T-helper 17 cell (primary cell): ENCODE data around the gene GNL3. TPM values are rescaled to one million over a fixed set of nuclear protein-coding genes. Genes with fewer than 3 reads are reported as not detected.

ENCODE experiments used
- ATAC-seq: fragments of 150-1000 bp; cut with Tn5 transposase; 2 replicates; pipeline ENCODE4 v1.10.0; 2021; ENCODE audit warnings: mild to moderate bottlenecking, moderate library complexity
- DNase-seq, 3 donors: peaks; one replicate each; pipeline versions ENCODE4 v3.0.0 to v3.0.0-alpha.2; 2020 to 2021
- H3K9me3 ChIP-seq: one replicate; pipeline ENCODE4 v1.7.0; 2013; ENCODE audit warnings: low read length, mild to moderate bottlenecking; ENCODE audit not compliant: control insufficient read depth, poor library complexity, severe bottlenecking
- H3K27ac Mint-ChIP-seq: one replicate; pipeline ENCODE4 v1.8.0; 2022; ENCODE audit warnings: mild to moderate bottlenecking, moderate library complexity, mixed read lengths
- H3K27me3 Mint-ChIP-seq: one replicate; pipeline ENCODE4 v1.8.0; 2022; ENCODE audit warnings: mixed read lengths
- H3K36me3 Mint-ChIP-seq: one replicate; pipeline ENCODE4 v1.8.0; 2022; ENCODE audit warnings: low read depth, mixed read lengths
- H3K4me1 Mint-ChIP-seq: one replicate; pipeline ENCODE4 v1.8.0; 2022; ENCODE audit warnings: mild to moderate bottlenecking, mixed read lengths
- H3K4me3 Mint-ChIP-seq: one replicate; pipeline ENCODE4 v1.8.0; 2022; ENCODE audit warnings: mild to moderate bottlenecking, moderate library complexity, mixed read lengths
- total RNA-seq, 4 donors: library from RNA in 2 of 4; stranded (reverse) in 2 of 4; gene quantifications; one replicate each; pipeline ENCODE4 v1.2.3 and lab custom pipeline; 2022 to 2026

Gene GNL3
- total RNA-seq, 2 donors from 2014 or later: 109 to 117 TPM

DNA sequence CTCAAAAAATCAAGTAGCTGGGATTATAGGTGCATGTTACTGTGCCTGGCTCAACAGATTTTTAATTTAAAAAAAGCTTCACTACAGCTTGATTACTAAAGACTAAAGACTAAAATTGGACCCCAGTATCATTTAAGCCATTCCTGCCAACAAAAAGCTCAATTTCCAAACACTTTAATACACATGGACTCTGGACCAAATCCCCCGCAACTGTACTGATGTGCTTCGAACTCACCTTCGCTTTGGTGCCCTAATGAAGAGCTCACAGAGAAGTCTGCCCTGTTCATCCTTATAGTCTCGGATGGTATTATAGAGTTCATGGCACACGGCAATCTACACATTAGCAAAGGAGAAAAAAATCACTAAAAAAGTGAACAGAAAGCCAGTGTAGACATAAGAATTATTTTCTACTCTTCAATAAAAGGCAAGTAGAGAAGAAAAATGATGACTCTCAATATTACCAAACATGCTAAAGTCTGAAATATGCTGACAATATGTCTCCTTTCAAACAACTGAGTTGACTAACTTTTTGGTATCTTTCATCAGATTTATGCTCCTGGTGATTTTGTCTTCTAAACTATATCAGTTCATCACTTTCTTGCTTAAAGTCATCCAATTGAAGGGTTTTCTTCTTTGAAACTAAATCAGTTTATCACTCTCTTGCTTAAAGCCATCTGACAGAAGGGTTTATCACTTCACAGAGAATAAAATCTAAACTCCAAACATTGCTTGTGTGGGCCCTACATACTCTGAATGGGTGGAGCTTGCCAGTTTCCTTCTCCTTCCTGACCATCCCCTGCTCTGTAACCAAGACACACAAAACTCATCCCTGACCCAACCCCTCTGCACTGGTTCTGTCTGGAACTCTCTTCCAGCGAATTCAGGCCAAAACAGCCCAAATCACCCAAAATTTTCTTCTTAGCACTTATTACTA is 7.3 kb upstream of the GNL3 start:
- no peaks in the 10 kb centered on the region for H3K9me3 ChIP-seq
- ATAC-seq (no peak), DNase-seq (no peak)
- Mint-ChIP-seq H3K36me3 (peaks cover 10% of the 10 kb centered on the region), H3K4me1 (peaks cover 32% of the 10 kb centered on the region), H3K27ac (peak overlapping the region; percentile 27), H3K27me3 (no peaks in the 10 kb centered on the region), H3K4me3 (no peak overlapping the region)

DNA sequence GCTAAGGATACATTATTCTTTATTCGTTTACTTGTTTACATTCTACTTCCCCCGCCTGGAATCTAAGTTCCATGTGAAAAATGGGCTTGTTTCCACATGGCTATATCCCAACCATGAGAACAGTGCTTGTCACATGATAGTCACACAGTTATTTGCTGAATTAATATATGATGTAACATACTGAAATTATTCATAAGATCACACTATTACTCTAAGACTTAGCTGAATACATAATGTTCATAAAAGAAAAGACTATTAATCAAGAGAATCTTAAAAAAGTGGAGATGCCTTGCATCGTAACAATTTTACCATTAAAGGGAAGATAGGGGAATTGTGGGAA is 6.7 kb upstream of the GNL3 start:
- peaks cover 10% of the 10 kb centered on the region for H3K36me3 Mint-ChIP-seq
- no peak for DNase-seq
- H3K4me1 Mint-ChIP-seq: peaks cover 32% of the 10 kb centered on the region
- H3K27ac Mint-ChIP-seq: peak overlapping the region; percentile 27
- no peaks in the 10 kb centered on the region for H3K9me3 ChIP-seq
- no peaks in the 10 kb centered on the region for H3K27me3 Mint-ChIP-seq
- ATAC-seq: no peak
- H3K4me3 Mint-ChIP-seq: no peak overlapping the region

DNA sequence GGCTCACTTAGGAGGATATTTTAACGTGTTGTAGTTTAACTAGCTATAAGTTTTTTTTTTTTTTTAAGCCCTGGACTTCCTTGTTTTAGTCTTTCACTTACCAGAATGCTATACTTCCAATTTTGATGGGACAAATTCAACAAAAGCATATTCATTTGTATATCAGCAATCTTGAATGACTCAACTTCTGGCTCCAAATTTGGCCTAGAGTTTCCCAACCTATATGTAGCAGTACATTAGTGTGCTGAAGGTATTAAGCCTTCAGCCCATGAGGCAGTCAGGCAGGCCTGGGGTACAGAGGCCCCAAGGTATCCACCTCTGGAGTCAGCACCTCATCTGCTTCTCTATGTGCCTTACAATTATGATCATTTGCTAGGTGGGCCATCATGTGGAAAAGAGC is 6.0 kb upstream of the GNL3 start:
- H3K27ac Mint-ChIP-seq: peak overlapping the region; percentile 27
- peak overlapping the region; percentile 31 for H3K4me3 Mint-ChIP-seq
- peaks cover 36% of the 10 kb centered on the region for H3K4me1 Mint-ChIP-seq
- no peaks in the 10 kb centered on the region for H3K27me3 Mint-ChIP-seq
- no peak for ATAC-seq
- H3K9me3 ChIP-seq: no peaks in the 10 kb centered on the region
- no peak for DNase-seq
- peaks cover 10% of the 10 kb centered on the region for H3K36me3 Mint-ChIP-seq

GRCh38 chr3:52681596-52681995 is 4.2 kb upstream of the GNL3 start:
- Mint-ChIP-seq H3K27ac (peak overlapping the region; percentile 39), H3K27me3 (no peaks in the 10 kb centered on the region), H3K4me3 (no peak overlapping the region), H3K4me1 (peaks cover 41% of the 10 kb centered on the region), H3K36me3 (peaks cover 5% of the 10 kb centered on the region)
- ATAC-seq (no peak), DNase-seq (no peak)
- no peaks in the 10 kb centered on the region for H3K9me3 ChIP-seq

GRCh38 chr3:52682016-52682415 is 3.8 kb upstream of the GNL3 start:
- peak overlapping the region; percentile 39 for H3K27ac Mint-ChIP-seq
- H3K36me3 Mint-ChIP-seq: peaks cover 3% of the 10 kb centered on the region
- no peaks in the 10 kb centered on the region for H3K27me3 Mint-ChIP-seq
- no peak for DNase-seq
- peaks cover 40% of the 10 kb centered on the region for H3K4me1 Mint-ChIP-seq
- H3K9me3 ChIP-seq: no peaks in the 10 kb centered on the region
- no peak for ATAC-seq
- no peak overlapping the region for H3K4me3 Mint-ChIP-seq

GRCh38 chr3:52683611-52684010 is 2.2 kb upstream of the GNL3 start:
- DNase-seq (no peak), ATAC-seq (no peak)
- no peak overlapping the region for H3K4me3 Mint-ChIP-seq
- peaks cover 41% of the 10 kb centered on the region for H3K4me1 Mint-ChIP-seq
- no peaks in the 10 kb centered on the region for H3K27me3 Mint-ChIP-seq
- peak overlapping the region; percentile 97 for H3K27ac Mint-ChIP-seq
- H3K36me3 Mint-ChIP-seq: peaks cover 3% of the 10 kb centered on the region
- no peaks in the 10 kb centered on the region for H3K9me3 ChIP-seq

DNA sequence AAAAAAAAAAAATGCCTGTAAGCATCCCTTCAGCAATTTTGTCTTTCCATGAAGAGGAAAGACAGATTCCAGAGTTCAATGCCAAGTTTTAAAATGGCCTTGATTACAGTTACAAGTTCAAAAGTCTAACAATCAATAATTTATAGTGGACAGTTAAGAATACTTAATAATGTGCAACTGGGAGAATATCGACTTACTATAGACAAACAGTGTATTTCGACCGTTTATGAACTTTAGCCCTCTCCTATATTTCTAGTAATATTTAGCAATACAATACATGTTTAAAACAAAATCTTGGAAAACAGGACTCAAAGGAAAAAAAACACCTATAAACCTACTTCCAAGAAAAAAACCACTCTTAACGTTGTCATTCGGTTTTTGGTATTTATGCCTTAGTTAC is 1.6 kb upstream of the GNL3 start:
- DNase-seq (no peak), ATAC-seq (no peak)
- H3K9me3 ChIP-seq: no peaks in the 10 kb centered on the region
- Mint-ChIP-seq H3K27ac (peak overlapping the region; percentile 97), H3K27me3 (no peaks in the 10 kb centered on the region), H3K36me3 (no peaks in the 10 kb centered on the region), H3K4me1 (peaks cover 39% of the 10 kb centered on the region), H3K4me3 (no peak overlapping the region)

GRCh38 chr3:52685285-52685708 is 535 bp upstream of the GNL3 start:
- no peaks in the 10 kb centered on the region for H3K27me3 Mint-ChIP-seq
- ATAC-seq (peak; percentile 77), DNase-seq (peak; percentile 65 to 80 (median 79))
- peak overlapping the region; percentile 97 for H3K27ac Mint-ChIP-seq
- H3K36me3 Mint-ChIP-seq: no peaks in the 10 kb centered on the region
- H3K4me3 Mint-ChIP-seq: peak overlapping the region; percentile 92
- H3K9me3 ChIP-seq: no peaks in the 10 kb centered on the region
- peaks cover 34% of the 10 kb centered on the region for H3K4me1 Mint-ChIP-seq

DNA sequence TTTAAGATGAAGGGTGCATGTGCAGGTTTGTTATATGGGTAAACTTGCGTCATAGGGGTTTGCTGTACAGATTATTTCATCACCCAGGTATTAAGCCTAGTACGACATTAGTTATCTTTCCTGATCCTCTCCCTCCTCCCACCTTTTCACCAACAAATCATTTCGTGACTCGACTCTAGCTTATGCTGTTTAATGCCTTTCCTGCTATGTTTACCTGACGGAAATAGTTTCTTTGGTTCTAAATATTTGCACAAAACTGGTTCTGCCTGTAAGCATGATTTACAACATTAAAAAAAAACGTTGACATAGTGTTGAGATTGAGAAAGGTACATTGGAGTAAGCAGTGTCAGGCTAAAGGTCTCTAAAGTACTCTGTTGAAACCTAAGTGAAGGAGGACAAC is 2.4 kb downstream of the GNL3 start:
- no peak for DNase-seq
- Mint-ChIP-seq H3K36me3 (peaks cover 5% of the 10 kb centered on the region), H3K27ac (peak overlapping the region; percentile 97), H3K27me3 (no peaks in the 10 kb centered on the region), H3K4me3 (no peak overlapping the region), H3K4me1 (peaks cover 27% of the 10 kb centered on the region)
- no peaks in the 10 kb centered on the region for H3K9me3 ChIP-seq
- no peak for ATAC-seq

- H3K9me3 ChIP-seq: no peaks in the 10 kb centered on the region
- Mint-ChIP-seq H3K36me3 (peaks cover 11% of the 10 kb centered on the region), H3K27me3 (no peaks in the 10 kb centered on the region), H3K4me3 (peak overlapping the region; percentile 41), H3K4me1 (peaks cover 30% of the 10 kb centered on the region), H3K27ac (peak overlapping the region; percentile 97)
- ATAC-seq (no peak), DNase-seq (no peak)
These were observed 3.3 kb downstream of the GNL3 start for GRCh38 chr3:52689151-52689550.

DNA sequence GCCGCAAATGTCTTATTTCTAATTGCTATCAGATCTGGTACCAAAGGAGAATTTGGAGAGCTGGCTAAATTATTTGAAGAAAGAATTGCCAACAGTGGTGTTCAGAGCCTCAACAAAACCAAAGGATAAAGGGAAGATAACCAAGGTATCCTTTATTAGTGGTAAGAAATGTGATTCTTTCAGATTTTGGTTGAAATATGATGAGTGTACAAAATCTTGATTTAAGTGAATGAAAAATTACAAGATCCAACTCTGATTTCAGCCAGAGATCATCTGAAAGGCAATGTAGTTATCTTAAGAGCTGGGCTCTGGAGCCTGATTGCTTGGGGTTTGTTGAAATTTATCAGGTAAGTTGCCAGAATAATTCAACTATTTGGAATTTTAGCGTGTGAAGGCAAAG is 4.7 kb downstream of the GNL3 start:
- Mint-ChIP-seq H3K27ac (peak overlapping the region; percentile 97), H3K4me1 (peaks cover 24% of the 10 kb centered on the region), H3K4me3 (no peak overlapping the region), H3K27me3 (no peaks in the 10 kb centered on the region), H3K36me3 (peaks cover 11% of the 10 kb centered on the region)
- no peaks in the 10 kb centered on the region for H3K9me3 ChIP-seq
- ATAC-seq (no peak), DNase-seq (no peak)

GRCh38 chr3:52693071-52693470 is 7.2 kb downstream of the GNL3 start:
- Mint-ChIP-seq H3K27ac (peak overlapping the region; percentile 86), H3K4me3 (peak overlapping the region; percentile 31), H3K36me3 (peaks cover 11% of the 10 kb centered on the region), H3K4me1 (peaks cover 13% of the 10 kb centered on the region), H3K27me3 (no peaks in the 10 kb centered on the region)
- H3K9me3 ChIP-seq: no peaks in the 10 kb centered on the region
- DNase-seq: no peak
- no peak for ATAC-seq

DNA sequence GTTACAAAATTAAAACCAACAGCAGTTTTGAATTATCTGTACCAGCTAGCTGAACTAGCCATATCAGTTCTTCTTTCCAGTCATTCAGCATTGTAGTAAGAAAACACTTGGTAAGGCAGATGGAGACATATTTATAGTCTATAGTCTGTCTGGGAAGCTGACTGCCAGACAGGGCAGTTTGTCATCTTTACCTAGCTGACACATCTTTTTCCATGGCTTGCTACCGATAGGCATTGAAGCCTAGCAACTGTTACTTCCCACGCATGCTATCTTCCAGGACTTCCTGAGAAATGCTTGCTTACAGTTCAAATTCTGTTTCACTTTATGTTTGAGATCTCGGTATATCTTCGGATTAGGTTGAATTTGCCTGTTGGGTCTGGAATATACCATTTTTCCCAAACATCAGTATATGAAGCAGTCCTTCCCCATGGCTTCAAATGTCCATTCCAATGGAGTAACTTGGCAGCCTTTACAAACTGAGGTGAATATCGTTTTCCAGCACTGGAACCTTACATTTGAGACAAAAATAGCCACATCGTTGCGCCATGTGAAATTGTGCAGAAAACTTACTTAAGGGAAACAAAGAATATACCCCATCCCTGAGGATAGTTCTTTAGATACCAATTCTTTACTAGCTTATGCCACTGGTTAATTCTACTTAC is 8.8 kb downstream of the GNL3 start:
- Mint-ChIP-seq H3K27me3 (no peaks in the 10 kb centered on the region), H3K4me3 (no peak overlapping the region), H3K27ac (peak overlapping the region; percentile 27), H3K4me1 (peaks cover 10% of the 10 kb centered on the region), H3K36me3 (peaks cover 11% of the 10 kb centered on the region)
- H3K9me3 ChIP-seq: no peaks in the 10 kb centered on the region
- no peak for ATAC-seq
- DNase-seq: no peak
